ENCODE measurements around the gene PARN. TPM values are rescaled to one million over a fixed set of nuclear protein-coding genes. Genes with fewer than 3 reads are reported as not detected.

Gene PARN
- total and polyA plus RNA-seq, 8 donors = 9.9 to 75.3 (median 24.2) TPM

DNA sequence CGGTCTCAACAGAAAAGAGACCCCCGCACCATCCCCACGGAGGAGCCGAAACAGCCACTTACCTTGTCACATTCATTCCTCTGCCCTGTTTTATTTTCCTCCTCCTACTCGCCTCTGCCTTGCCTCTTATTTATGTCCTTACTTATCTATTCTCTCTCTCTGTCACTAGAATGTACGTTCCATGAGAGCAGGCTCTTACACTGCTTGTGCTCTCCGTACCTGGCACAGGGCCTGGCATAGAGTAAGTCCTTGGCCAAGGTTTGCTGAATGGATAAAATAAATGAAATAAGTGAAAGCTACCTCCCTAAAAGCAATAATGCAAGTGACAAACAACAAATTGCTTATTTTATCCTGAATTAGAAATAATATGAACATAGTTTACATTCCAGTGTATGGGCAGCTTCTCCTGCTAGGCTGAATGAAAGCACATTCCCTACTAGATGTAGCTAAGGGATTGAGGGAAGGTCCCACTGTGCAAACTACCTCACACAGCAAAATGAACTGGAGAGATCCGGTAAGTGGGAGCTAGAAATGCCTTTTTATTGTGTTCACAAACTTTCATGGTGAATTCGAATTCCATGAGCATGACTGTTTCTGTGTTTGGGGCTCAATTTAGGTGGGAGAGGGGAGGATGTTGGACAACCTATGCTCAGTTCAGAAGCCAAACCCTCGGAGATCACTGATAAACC lies 173.1 kb downstream of the PARN start:
- 94 to 96% (median 95%) methylated on average over 10 of the region's 10 CpGs for WGBS, 5 donors
- Histone ChIP-seq H3K36me3 (peaks cover 0 to 10% (median 8%) of the 10 kb centered on the region in 4 donors), H3K9me3 (no peaks in the 10 kb centered on the region), H3K27ac (no peak overlapping the region), H3K27me3 (no peaks in the 10 kb centered on the region), H3K4me3 (no peak overlapping the region), H3K4me1 (no peaks in the 10 kb centered on the region)
- intact Hi-C loops (cut with DNase I; ENCODE audit: low total_unique reads) = no loop called here
- no peak for TF ChIP-seq POLR2AphosphoS5 (IDR thresholded peaks at IDR 0.05)
- TF ChIP-seq EP300 (IDR thresholded peaks at IDR 0.05) = no peak
- TF ChIP-seq, protein P1, sequence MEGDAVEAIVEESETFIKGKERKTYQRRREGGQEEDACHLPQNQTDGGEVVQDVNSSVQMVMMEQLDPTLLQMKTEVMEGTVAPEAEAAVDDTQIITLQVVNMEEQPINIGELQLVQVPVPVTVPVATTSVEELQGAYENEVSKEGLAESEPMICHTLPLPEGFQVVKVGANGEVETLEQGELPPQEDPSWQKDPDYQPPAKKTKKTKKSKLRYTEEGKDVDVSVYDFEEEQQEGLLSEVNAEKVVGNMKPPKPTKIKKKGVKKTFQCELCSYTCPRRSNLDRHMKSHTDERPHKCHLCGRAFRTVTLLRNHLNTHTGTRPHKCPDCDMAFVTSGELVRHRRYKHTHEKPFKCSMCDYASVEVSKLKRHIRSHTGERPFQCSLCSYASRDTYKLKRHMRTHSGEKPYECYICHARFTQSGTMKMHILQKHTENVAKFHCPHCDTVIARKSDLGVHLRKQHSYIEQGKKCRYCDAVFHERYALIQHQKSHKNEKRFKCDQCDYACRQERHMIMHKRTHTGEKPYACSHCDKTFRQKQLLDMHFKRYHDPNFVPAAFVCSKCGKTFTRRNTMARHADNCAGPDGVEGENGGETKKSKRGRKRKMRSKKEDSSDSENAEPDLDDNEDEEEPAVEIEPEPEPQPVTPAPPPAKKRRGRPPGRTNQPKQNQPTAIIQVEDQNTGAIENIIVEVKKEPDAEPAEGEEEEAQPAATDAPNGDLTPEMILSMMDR (IDR thresholded peaks at IDR 0.05) = no peak
- no peak for TF ChIP-seq POLR2A (IDR thresholded peaks at IDR 0.05)
- DNase-seq = no peak

- TF ChIP-seq POLR2AphosphoS5 (IDR thresholded peaks at IDR 0.05) (no peak), POLR2A (IDR thresholded peaks at IDR 0.05) (no peak), EP300 (IDR thresholded peaks at IDR 0.05) (no peak)
- TF ChIP-seq, protein P1 (IDR thresholded peaks at IDR 0.05) = no peak
- Histone ChIP-seq H3K36me3 (peaks cover 0 to 2% (median under 1%) of the 10 kb centered on the region in 4 donors), H3K27ac (no peak overlapping the region), H3K4me3 (no peak overlapping the region), H3K9me3 (no peaks in the 10 kb centered on the region), H3K4me1 (no peaks in the 10 kb centered on the region), H3K27me3 (no peaks in the 10 kb centered on the region)
- DNase-seq = no peak
- intact Hi-C loops (cut with DNase I; ENCODE audit: low total_unique reads) = no loop called here
- 75 to 89% (median 82%) methylated on average over 5 of the region's 5 CpGs for WGBS, 5 donors
Measured at GRCh38 chr16:14455573-14455972, 174.5 kb downstream of the PARN start.

DNA sequence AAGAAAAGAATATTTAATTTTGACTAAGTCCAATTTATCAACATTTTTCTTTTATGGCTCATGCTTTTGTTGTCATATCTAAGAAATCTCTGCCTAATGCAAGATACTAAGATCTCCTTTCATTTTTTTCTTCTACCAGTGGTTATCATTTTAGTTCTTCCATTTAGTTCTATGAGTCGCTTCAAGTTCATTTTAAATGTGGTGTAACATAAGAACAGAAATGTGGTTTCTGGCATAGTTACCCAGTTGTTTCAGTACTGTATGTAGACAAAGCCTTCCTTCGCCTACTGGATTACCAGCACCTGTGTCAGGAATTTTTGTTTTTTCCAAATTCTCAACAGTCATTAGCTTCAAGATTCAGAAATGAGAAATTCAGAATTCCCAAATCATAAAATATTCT lies 175.7 kb downstream of the PARN start:
- Histone ChIP-seq H3K27me3 (no peaks in the 10 kb centered on the region), H3K27ac (no peak overlapping the region), H3K4me3 (no peak overlapping the region), H3K4me1 (no peaks in the 10 kb centered on the region), H3K9me3 (no peaks in the 10 kb centered on the region), H3K36me3 (no peaks in the 10 kb centered on the region)
- TF ChIP-seq EP300 (IDR thresholded peaks at IDR 0.05) = no peak
- TF ChIP-seq POLR2A (IDR thresholded peaks at IDR 0.05) = no peak
- TF ChIP-seq POLR2AphosphoS5 (IDR thresholded peaks at IDR 0.05) = no peak
- TF ChIP-seq, protein P1 (IDR thresholded peaks at IDR 0.05) = no peak
- WGBS, 5 donors = 94 to 98% (median 97%) methylated on average over 2 of the region's 2 CpGs
- no peak for DNase-seq
- intact Hi-C loops (cut with DNase I; ENCODE audit: low total_unique reads) = no loop called here

DNA sequence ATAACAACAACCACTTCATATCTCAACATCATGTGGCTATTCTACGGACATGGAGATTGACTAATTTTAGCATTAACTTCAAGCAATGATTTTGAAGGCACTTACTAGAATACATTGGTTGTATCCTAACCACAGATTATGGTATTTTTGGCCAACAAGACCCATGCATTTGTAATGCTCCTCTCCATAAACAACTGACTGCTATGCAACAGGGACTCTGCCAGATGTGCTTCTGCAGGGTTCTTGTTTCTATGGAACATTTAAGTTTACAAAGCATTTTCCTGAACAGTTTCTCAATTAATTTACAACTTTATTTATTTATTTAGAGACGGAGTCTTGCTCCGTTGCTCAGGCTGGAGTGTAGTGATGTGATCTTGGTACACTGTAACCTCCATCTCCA lies 178.0 kb downstream of the PARN start:
- 86 to 94% (median 89%) methylated on average over 3 of the region's 3 CpGs for WGBS, 5 donors
- no peaks in the 10 kb centered on the region for H3K27me3 ChIP-seq
- H3K4me1 ChIP-seq = no peaks in the 10 kb centered on the region
- intact Hi-C loops (cut with DNase I; ENCODE audit: low total_unique reads) = no loop called here
- H3K9me3 ChIP-seq = no peaks in the 10 kb centered on the region
- no peak for DNase-seq
- TF ChIP-seq EP300 (IDR thresholded peaks at IDR 0.05) (no peak), POLR2AphosphoS5 (IDR thresholded peaks at IDR 0.05) (no peak), POLR2A (IDR thresholded peaks at IDR 0.05) (no peak)
- TF ChIP-seq, protein P1 (IDR thresholded peaks at IDR 0.05) = no peak
- H3K4me3 ChIP-seq = no peak overlapping the region
- H3K27ac ChIP-seq = no peak overlapping the region
- H3K36me3 ChIP-seq = no peaks in the 10 kb centered on the region

Measured in stomach (tissue), 9 donors.